GM21526 (cell line): ENCODE measurements around the gene DNAH9.

ENCODE experiments used
- ATAC-seq: cut with Tn5 transposase; IDR thresholded peaks from one replicate; pipeline ENCODE4 v1.9.1; 2021; ENCODE audit warnings: moderate library complexity; ENCODE audit not compliant: unreplicated experiment, low FRiP score

DNAH9 gene

GRCh38 chr17:11598274-11599221 lies at the start of gene DNAH9:
Gene DNAH9, plus strand, starts transcription at chr17:11598470. Its CDS starts 29 bp downstream, at chr17:11598499.
- no peak for ATAC-seq

- no peak for ATAC-seq
These were observed 47.8 kb upstream of the DNAH9 start for GRCh38 chr17:11550431-11550830.

- ATAC-seq: no peak
These were observed 46.8 kb upstream of the DNAH9 start for GRCh38 chr17:11551442-11551841.

GRCh38 chr17:11553135-11553534 lies 45.1 kb upstream of the DNAH9 start:
- no peak for ATAC-seq

- ATAC-seq: no peak
These were observed 44.2 kb upstream of the DNAH9 start for GRCh38 chr17:11554042-11554441.

- no peak for ATAC-seq
These were observed 43.7 kb upstream of the DNAH9 start for GRCh38 chr17:11554542-11554941.

- no peak for ATAC-seq
These were observed 42.7 kb upstream of the DNAH9 start for GRCh38 chr17:11555530-11555929.

- ATAC-seq: no peak
These were observed 40.4 kb upstream of the DNAH9 start for GRCh38 chr17:11557727-11558452.

GRCh38 chr17:11558681-11559234 lies 39.5 kb upstream of the DNAH9 start:
- ATAC-seq: no peak

GRCh38 chr17:11559601-11560000 lies 38.7 kb upstream of the DNAH9 start:
- ATAC-seq: no peak

- ATAC-seq: no peak
These were observed 37.0 kb upstream of the DNAH9 start for GRCh38 chr17:11561281-11561680.

GRCh38 chr17:11561702-11562101 lies 36.6 kb upstream of the DNAH9 start:
- no peak for ATAC-seq

GRCh38 chr17:11564589-11565380 lies 33.5 kb upstream of the DNAH9 start:
- no peak for ATAC-seq

GRCh38 chr17:11565591-11565990 lies 32.7 kb upstream of the DNAH9 start:
- no peak for ATAC-seq

- ATAC-seq: no peak
These were observed 19.3 kb upstream of the DNAH9 start for GRCh38 chr17:11578998-11579397.

- no peak for ATAC-seq
These were observed 17.6 kb upstream of the DNAH9 start for GRCh38 chr17:11580677-11581076.

- no peak for ATAC-seq
These were observed 16.1 kb upstream of the DNAH9 start for GRCh38 chr17:11582217-11582616.

- no peak for ATAC-seq
These were observed 14.8 kb upstream of the DNAH9 start for GRCh38 chr17:11583306-11583992.

GRCh38 chr17:11589716-11590115 lies 8.6 kb upstream of the DNAH9 start:
- no peak for ATAC-seq

GRCh38 chr17:11601661-11602060 lies 3.4 kb downstream of the DNAH9 start:
- ATAC-seq: no peak
